Measurements from ENCODE around the gene STEAP2. TPM values are rescaled to one million over a fixed set of nuclear protein-coding genes. Genes with fewer than 3 reads are reported as not detected.

The STEAP2 gene
- polyA plus RNA-seq, 2 of the 4 experiments (the other 2 are of a cell fraction): 5.1 to 49.2 TPM

- H3K4me1 ChIP-seq: peaks cover 11% of the 10 kb centered on the region; the same call in 1 of the 3 replicates
- POLR2A ChIA-PET: interaction anchor here (0.8 kb wide), 1 partner anchor 21 kb away, joined by 3 read pairs; the partner anchor contains the start of gene STEAP2
- ATAC-seq: no peak
- H3K4me3 ChIP-seq: no peak overlapping the region
- no peak overlapping the region for H3K4me2 ChIP-seq
- TF ChIP-seq BHLHE40 (IDR thresholded peaks at IDR 0.05; ENCODE audit: low read depth, low read length): no peak
- no peak for TF ChIP-seq PHF8 (IDR thresholded peaks at IDR 0.05; ENCODE audit: borderline replicate concordance, low read depth)
- no peak for TF ChIP-seq REST (IDR thresholded peaks at IDR 0.05)
- TF ChIP-seq ATOH8 (CRISPR knock-in tag; IDR thresholded peaks at IDR 0.05; ENCODE audit: low read depth): no peak
- TF ChIP-seq BCL3 (IDR thresholded peaks at IDR 0.05): no peak
- no peak for TF ChIP-seq CHD4 (IDR thresholded peaks at IDR 0.05; ENCODE audit: borderline replicate concordance)
- no peak for TF ChIP-seq NPAS2 (CRISPR knock-in tag; IDR thresholded peaks at IDR 0.05; ENCODE audit: borderline replicate concordance)
- no peak for TF ChIP-seq FOSB (CRISPR knock-in tag; IDR thresholded peaks at IDR 0.05)
- no peak for TF ChIP-seq KDM1A (IDR thresholded peaks at IDR 0.05; ENCODE audit: low read depth)
- TF ChIP-seq EHMT2 (IDR thresholded peaks at IDR 0.05; ENCODE audit: low read depth): no peak
- TF ChIP-seq ZFP36 (IDR thresholded peaks at IDR 0.05; ENCODE audit: borderline replicate concordance, partially characterized antibody): no peak
- TF ChIP-seq RNF2 (IDR thresholded peaks at IDR 0.05; ENCODE audit: borderline replicate concordance, low read depth): no peak
- TF ChIP-seq JUN (IDR thresholded peaks at IDR 0.05): no peak
- no peak for TF ChIP-seq HMGXB4 (CRISPR knock-in tag; IDR thresholded peaks at IDR 0.05; ENCODE audit: borderline replicate concordance)
- no peak for TF ChIP-seq MAFK (IDR thresholded peaks at IDR 0.05; ENCODE audit: partially characterized antibody)
- no peak for TF ChIP-seq CBX2 (IDR thresholded peaks at IDR 0.05; ENCODE audit: borderline replicate concordance, low read depth)
- no peak for TF ChIP-seq POLR2AphosphoS2 (conservative IDR thresholded peaks at IDR 0.05; ENCODE audit: low read length)
- H3K27ac ChIP-seq: no peak overlapping the region
- FAIRE-seq: no peak
- CTCF ChIA-PET: interaction anchor here (4.2 kb wide), 1 partner anchor 20 kb away, joined by 28 read pairs; the partner anchor contains the start of gene STEAP2
- DNase-seq (ENCODE audit: low read depth in 1 of 2, low spot score in 1 of 2): no peak
- H3K9me3 ChIP-seq: peaks cover 13% of the 10 kb centered on the region; the same call in 1 of the 3 replicates
These were observed 20.5 kb upstream of the STEAP2 start for GRCh38 chr7:90190995-90191394.

- no peak for DNase-seq (ENCODE audit: low read depth in 1 of 2, low spot score in 1 of 2)
- H3K27ac ChIP-seq: no peak overlapping the region
- no peak overlapping the region for H3K4me2 ChIP-seq
- ATAC-seq: no peak
- no peak overlapping the region for H3K4me3 ChIP-seq
- TF ChIP-seq MAX (IDR thresholded peaks at IDR 0.05) (no peak), RNF2 (IDR thresholded peaks at IDR 0.05; ENCODE audit: borderline replicate concordance, low read depth) (no peak), RCOR1 (IDR thresholded peaks at IDR 0.05; ENCODE audit: low read depth, low read length) (no peak), ZNF302 (CRISPR knock-in tag; IDR thresholded peaks at IDR 0.05) (no peak), ZSCAN20 (CRISPR knock-in tag; IDR thresholded peaks at IDR 0.05) (no peak), JUNB (IDR thresholded peaks at IDR 0.05) (no peak), GATA3 (IDR thresholded peaks at IDR 0.05; ENCODE audit: borderline replicate concordance) (no peak), HEYL (CRISPR knock-in tag; IDR thresholded peaks at IDR 0.05) (no peak), CHD4 (IDR thresholded peaks at IDR 0.05; ENCODE audit: borderline replicate concordance) (no peak), CEBPB (IDR thresholded peaks at IDR 0.05) (no peak), HDAC2 (IDR thresholded peaks at IDR 0.05) (no peak), HMGXB4 (CRISPR knock-in tag; IDR thresholded peaks at IDR 0.05; ENCODE audit: borderline replicate concordance) (no peak), ATOH8 (CRISPR knock-in tag; IDR thresholded peaks at IDR 0.05; ENCODE audit: low read depth) (no peak)
- POLR2A ChIA-PET: interaction anchor here (0.8 kb wide), 1 partner anchor 20 kb away, joined by 3 read pairs; the partner anchor contains the start of gene STEAP2
- no peak for FAIRE-seq
- H3K9me3 ChIP-seq: peaks cover 13% of the 10 kb centered on the region; the same call in 1 of the 3 replicates
- 21% methylated on average over 1 of the region's 1 CpG for WGBS (ENCODE audit: missing lambda C conversion rate)
- CTCF ChIA-PET: interaction anchor here (4.2 kb wide), 1 partner anchor 19 kb away, joined by 28 read pairs; the partner anchor contains the start of gene STEAP2
- H3K4me1 ChIP-seq: peaks cover 11% of the 10 kb centered on the region; the same call in 1 of the 3 replicates
These were observed 19.9 kb upstream of the STEAP2 start for GRCh38 chr7:90191648-90192047.
